ENCODE measurements around the gene SMARCAD1.

DNA sequence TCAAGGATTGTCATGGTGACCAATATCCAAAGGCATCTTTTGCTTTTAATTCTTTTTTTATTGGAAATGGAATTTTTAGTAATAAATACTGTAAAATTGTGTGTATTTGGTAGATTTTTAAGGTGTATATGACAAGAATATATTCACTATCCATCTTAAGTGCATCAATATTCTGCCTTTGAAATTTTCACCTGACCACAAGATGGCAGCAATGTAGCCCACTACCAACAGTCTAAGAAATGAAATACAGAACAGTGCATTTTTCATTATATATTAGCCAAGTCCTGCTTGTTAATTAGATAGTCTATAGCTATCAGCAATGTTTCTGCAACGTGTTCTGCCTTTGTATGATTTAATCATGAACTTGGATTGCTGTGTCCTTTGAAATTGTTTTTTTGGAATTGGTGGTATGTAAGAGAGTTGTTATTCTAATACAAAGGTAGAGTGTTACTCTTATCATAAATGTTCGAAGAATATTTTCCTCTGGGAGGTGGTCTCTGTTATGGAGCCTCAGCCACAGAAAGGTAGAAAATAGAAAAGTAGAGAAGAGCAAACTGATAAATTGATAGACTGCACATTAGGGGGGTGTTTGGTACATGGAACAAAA lies 96.8 kb downstream of the SMARCAD1 start:
- TF ChIP-seq EZH2 (IDR thresholded peaks at IDR 0.05; ENCODE audit: insufficient read depth, poor library complexity, severe bottlenecking) = no peak
- TF ChIP-seq EZH2phosphoT487 (IDR thresholded peaks at IDR 0.05; ENCODE audit: insufficient read depth, low read depth) = no peak
